Activated CD4-positive, alpha-beta T cell treated with anti-CD3 and anti-CD28 coated beads for 1 hour (primary cell): ENCODE results near the gene IL24.
A peak's percentile ranks its signal among the peaks of the same experiment; 100 is the strongest.
"Not testable (repeated sequence)": the region's sequence is repeated elsewhere in the genome, so short reads cannot be mapped to it uniquely, and the experiment has no call there.

Experiments
- DNase-seq: peaks from one replicate; pipeline ENCODE4 v3.0.0-alpha.2; 2020

IL24 gene

DNA sequence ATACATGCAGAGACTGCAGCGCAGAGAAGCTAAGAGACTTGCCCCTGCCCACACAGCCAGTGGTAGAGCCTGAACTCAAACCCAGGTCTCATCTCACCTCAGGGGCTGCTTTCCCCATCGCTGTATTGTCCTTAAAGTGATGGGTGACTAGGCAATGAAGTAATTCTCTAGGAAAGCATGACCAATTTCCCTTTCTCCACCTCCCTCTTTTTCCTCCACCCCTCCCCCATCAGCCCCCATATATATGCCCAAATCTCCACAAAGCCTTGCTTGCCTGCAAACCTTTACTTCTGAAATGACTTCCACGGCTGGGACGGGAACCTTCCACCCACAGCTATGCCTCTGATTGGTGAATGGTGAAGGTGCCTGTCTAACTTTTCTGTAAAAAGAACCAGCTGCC is at the start of gene IL24:
Gene IL24, plus strand, starts transcription at position 269 of the 400 bp plus-strand sequence. CDS start 390 bp downstream, outside the sequence.
- DNase-seq = no peak

- DNase-seq = no peak
Measured at GRCh38 chr1:206847946-206848345, 49.3 kb upstream of the IL24 start.

DNA sequence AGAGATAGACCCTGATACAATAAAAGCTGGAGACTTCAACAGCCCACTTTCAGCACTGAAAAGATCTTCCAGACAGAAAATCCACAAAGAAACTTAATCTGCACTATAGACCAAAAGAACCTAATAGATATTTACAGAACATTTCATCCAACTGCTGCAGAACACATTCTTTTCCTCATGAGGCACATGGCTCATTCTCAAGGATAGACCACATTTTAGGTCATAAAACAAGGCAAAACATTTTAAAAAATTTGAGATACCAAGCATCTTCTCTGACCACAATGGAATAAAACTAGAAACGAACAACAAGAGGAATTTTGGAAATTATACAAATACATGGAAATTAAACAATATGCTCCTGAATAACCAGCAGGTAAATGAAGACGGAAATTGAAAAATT is 46.8 kb upstream of the IL24 start:
- DNase-seq = no peak

DNA sequence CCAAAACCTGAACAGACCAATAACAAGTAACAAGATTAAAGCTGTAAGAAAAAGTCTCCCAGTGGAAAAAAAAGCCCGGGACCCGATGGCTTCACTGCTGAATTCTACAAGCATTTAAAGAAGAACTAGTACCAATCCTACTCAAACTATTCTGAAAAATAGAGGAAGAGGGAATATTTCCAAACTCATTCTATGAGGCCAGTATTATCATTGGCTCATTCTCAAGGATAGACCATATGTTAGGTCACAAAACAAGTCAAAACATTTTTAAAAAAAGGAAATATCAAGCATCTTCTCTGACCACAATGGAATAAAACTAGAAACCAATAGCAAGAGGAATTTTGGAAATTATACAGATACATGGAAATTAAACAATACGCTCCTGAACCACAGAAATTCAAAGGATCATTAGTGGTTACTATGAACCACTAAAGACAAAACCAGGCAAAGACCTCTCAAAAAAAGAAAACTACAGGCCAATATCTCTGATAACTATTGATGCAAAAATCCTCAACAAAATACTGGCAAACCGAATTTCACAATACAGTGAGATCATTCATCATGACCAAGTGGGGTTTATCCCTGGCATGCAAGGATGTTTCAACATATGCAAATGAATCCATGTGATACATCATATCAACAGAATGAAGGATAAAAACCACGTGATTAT is 45.8 kb upstream of the IL24 start:
- no peak for DNase-seq

DNA sequence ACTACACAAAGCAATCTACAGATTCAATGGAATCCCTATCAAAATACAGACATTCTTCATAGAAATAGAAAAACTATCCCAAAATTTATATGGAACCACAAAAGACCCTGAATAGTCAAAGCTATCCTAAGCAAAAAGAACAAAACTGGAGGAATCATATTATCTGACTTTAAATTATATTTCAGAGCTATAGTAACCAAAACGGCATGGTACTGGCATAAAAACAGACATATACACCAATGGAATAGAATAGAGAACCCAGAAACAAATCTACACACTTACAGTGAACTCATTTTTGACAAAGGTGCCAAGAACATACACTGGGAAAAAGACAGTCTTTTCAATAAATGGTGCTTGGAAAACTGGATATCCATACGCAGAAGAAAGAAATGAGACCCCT is 44.6 kb upstream of the IL24 start:
- DNase-seq = not testable (repeated sequence)

- DNase-seq = not testable (repeated sequence)
Measured at GRCh38 chr1:206853696-206854095, 43.5 kb upstream of the IL24 start.

DNA sequence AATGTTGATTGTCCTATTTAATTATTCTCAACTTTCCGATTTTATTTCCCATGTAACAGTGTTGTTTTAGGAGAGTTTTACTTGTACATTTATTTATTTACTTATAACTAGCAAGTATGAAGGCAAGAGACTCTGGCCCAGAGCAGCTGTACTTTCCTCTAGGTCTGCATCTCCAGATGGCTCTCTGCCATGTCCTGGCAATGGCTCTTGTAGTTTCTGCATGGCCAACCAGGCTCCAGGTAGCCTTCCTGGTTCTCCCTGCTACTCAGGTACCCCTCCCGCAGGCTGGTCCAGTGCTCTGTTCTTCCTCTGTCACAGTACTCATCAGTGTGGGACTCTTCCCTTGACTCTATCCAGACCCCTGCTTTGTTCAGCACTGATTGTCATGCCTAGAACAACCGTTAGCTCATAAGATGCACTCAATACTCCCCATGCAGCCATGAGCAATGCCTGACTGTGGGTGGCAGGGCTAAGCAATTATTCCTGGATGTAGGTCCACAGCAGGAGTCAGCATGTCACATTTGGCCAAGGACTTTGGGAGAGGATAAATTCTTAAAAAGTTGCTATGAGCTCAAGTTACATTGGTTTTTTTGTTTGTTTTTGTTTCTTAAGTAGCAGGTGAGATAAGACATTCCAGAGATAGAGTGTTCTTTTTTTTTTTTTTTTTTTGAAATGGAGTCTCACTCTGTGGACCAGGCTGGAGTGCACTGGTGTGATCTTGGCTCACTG is 42.7 kb upstream of the IL24 start:
- no peak for DNase-seq

GRCh38 chr1:206855859-206856258 is 41.4 kb upstream of the IL24 start:
- DNase-seq = no peak

DNA sequence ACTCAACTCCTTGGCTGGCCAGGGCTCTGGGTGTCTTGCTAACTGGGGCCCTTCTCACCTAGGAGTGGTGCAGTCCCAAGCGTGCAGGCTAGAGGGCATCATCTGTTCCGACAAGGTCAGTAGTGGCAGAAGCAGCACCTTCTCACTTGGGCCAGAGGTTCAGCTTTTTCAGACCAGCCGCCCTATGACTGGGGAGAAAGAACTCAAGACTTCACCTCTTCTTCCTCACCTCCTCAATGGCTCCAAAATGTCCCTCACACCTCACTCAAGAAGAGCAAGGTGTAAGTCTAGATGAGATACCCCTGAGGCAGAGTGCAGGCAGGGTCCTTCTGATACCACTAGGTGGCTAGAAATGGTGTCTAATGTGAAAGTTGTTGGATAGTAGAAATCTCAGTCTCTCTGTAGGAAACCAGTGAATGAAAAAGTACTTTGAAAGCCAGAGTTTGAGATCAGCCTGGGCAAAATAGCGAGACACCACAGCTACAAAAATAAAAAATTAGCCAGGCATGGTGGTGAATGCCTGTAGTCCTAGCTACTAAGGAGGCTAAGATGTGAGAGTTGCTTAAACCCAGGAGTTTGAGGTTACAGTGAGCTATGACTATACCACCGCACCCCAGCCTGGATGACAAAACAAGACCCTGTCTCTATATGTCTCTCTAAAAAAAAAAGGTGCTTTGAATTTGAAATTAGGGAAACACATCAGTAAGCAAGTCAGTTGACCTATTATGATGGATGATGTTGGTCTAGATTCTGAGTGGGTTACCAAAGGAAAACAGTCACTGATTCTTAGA is 40.4 kb upstream of the IL24 start:
- DNase-seq = no peak

DNA sequence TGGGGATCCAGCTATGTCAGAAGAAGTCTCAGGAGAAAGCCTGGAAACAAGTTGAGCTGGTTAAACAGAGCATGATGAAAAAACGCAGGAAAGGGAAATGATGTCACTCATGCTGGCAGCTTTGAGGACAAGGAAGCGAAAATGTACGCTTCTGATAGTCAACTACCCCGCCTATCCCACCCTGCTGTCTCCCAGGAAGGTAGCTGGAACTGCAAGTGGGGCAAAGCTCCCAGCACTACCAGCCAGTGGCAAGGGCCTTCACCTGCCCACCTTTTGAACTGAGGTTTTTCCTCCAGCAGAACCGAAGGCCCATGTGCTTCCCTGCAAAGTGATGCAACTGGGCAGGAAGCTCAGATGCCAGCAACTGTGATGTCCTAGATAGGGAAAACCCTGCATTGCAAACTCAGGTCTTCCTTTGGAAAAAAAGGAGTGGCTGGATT is 38.1 kb upstream of the IL24 start:
- DNase-seq = no peak

DNA sequence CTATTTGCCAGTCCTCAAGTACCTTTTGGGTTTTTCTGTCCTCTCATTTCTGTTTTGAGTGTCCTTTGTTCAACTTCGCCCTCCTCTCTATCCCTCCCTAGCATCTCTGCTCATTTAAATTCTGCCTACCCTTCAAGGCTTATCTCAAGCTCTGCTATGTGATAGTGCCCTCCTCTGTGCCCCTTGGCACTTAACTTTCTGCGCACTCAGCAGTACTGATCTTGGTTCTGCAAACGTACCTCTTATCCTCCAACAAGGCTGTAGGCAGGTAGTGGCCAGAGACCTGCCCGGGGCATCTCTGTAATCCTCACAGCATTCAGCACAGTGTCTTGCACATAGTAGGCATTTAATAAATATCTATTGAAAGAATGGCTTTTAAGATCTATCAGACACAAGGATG is 37.1 kb upstream of the IL24 start:
- DNase-seq = no peak

DNA sequence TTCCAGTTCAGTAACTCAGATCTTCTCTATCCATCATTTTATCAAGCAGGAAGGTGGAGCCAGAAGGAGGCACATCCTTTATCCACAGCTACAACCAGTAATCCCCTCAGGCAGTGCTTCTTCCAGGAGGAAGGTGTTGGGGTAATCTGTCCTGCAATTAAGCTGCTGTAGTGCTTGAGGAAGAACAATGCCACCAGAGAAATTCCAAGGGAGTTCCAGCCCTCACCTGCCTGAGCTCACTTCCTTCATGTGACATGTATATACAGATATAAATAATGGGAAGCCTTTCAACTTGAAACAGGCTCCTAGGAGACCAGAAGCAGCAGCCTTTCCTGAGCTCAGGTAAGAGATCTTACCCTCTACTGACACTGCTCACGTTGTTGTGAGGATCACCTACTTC is 34.0 kb upstream of the IL24 start:
- DNase-seq = no peak

- peak; percentile 75 for DNase-seq
Measured at GRCh38 chr1:206864939-206865671, 32.1 kb upstream of the IL24 start, which contains the start of gene IL20. Gene IL20, plus strand, starts transcription at chr1:206865623. Its CDS starts 230 bp downstream, at chr1:206865853.

- no peak for DNase-seq
Measured at GRCh38 chr1:206866062-206866461, 31.2 kb upstream of the IL24 start.

GRCh38 chr1:206867239-206867638 is 30.0 kb upstream of the IL24 start:
- DNase-seq = no peak

DNA sequence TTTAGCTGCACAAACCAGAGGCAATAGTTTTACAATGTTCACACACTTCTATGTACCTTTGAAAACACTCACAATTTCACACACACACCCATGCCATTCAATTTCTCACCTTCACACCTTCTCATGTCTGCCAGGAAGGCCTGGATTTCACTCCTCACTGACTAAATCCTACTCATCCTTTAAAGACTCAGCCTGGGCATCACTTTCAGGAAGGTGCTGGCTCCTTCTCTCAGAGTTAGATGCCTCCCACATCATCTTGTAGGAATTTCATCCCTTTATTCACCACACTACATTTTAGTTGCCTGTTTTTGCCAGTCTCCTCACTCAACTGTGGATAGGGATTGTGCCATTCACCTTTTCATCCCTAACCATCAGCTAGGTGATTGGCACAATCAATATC is 29.5 kb upstream of the IL24 start:
- no peak for DNase-seq

GRCh38 chr1:206868264-206868663 is 29.0 kb upstream of the IL24 start:
- DNase-seq = no peak

DNA sequence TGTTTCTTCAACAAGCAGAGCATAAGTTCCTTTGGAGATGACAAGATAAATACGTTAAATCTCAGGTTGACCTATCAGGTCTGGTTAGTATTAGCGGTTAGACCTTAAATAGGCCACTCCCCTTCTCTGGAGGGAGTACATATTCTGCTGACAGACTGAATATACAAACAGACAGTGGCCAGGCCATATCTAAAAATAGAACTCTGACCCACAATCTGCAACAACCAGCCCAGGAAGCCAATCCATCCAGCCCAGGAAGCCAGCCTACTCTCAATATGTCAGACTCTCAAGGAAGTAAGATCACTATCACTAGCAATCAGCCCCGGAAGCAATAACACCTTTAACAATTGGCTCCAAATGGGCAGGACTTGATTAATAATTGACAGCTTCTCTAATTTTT is 25.1 kb upstream of the IL24 start:
- DNase-seq = no peak

GRCh38 chr1:206873603-206874188 is 23.5 kb upstream of the IL24 start:
- DNase-seq = no peak

- DNase-seq = no peak
Measured at GRCh38 chr1:206875752-206876377, 21.4 kb upstream of the IL24 start.

DNA sequence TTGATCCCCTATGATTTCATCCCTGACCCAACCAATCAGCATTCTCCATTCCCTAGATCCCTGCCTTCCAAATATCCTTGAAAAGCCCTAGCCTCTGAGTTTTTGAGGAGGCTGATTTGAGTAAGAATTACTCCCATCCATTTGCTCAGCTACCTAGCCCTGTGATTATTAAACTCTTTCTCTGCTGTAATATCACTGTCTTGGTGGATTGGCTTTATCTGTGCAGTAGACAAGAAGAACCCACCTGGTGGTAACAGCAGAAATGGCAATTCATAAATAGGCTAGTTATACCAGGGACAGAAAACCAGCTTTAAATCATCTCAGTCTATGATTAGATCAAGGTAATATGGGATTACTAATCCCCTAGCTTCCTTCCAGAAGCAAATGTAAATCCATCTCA is 18.8 kb upstream of the IL24 start:
- DNase-seq = no peak

DNA sequence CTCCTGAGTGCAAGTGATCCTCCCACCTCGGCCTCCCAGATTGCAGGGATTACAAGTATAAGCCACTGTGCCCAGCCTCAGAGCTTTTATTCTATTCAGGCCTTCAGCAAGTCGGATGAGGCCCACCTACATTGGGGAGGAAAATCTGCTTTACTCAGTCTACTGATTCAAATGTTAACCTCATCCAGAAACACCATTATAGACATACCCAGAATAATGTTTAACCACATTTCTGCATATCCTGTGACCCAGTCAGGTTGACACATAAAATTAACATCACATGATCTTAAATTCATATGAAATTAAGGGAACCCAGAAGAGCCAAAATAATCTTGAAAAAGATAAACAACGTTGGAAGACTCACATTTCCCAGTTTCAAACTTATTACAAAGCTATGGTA is 16.9 kb upstream of the IL24 start:
- no peak for DNase-seq
